PFSK-1 (cell line): ENCODE results near the gene CCDC85C.

Source experiments
- FOXP2 ChIP-seq: optimal IDR thresholded peaks from 2 replicates; pipeline ENCODE3; 2011; ENCODE audit warnings: borderline replicate concordance, control low read depth, inconsistent platforms; ENCODE audit not compliant: insufficient read depth; ENCODE audit errors: extremely low read length, extremely low read depth
- POLR2AphosphoS5 ChIP-seq: IDR thresholded peaks from 2 replicates; pipeline ENCODE4 v1.6.1; 2012; ENCODE audit warnings: low read depth, mild to moderate bottlenecking, control low read depth, low read length, moderate library complexity
- REST ChIP-seq, 2 experiments: IDR thresholded peaks; 2 replicates each; pipeline versions ENCODE4 v1.6.1 to v1.8.0; 2011 to 2012; ENCODE audit warnings: low read depth in 2 of 2, low read length in 2 of 2, control low read depth in 1 of 2, inconsistent platforms in 1 of 2, mild to moderate bottlenecking in 1 of 2, moderate library complexity in 1 of 2; ENCODE audit not compliant: insufficient read depth in 1 of 2
- SIN3A ChIP-seq: IDR thresholded peaks from 2 replicates; pipeline ENCODE4 v1.6.1; 2012; ENCODE audit warnings: mild to moderate bottlenecking, low read length, moderate library complexity, borderline replicate concordance; ENCODE audit not compliant: insufficient read depth
- TAF1 ChIP-seq: IDR thresholded peaks from 2 replicates; pipeline ENCODE4 v1.6.1; 2012; ENCODE audit warnings: low read length, control low read depth, borderline replicate concordance; ENCODE audit not compliant: insufficient read depth

Gene CCDC85C

GRCh38 chr14:99624971-99625370 is 21.0 kb upstream of the CCDC85C start:
- TF ChIP-seq REST (IDR thresholded peaks at IDR 0.05; ENCODE audit: insufficient read depth in 1 of 2, low read depth in 2 of 2, low read length in 2 of 2) (no peak), SIN3A (no peak), POLR2AphosphoS5 (no peak), FOXP2 (no peak), TAF1 (no peak)

- TF ChIP-seq FOXP2 (no peak), TAF1 (no peak), POLR2AphosphoS5 (no peak), REST (IDR thresholded peaks at IDR 0.05; ENCODE audit: insufficient read depth in 1 of 2, low read depth in 2 of 2, low read length in 2 of 2) (no peak), SIN3A (no peak)
Measured at GRCh38 chr14:99624024-99624423, 20.0 kb upstream of the CCDC85C start.

GRCh38 chr14:99621948-99622347 is 17.9 kb upstream of the CCDC85C start:
- TF ChIP-seq SIN3A, result no peak
- no peak for TF ChIP-seq TAF1
- TF ChIP-seq FOXP2, result no peak
- TF ChIP-seq POLR2AphosphoS5, result no peak
- TF ChIP-seq REST (IDR thresholded peaks at IDR 0.05; ENCODE audit: insufficient read depth in 1 of 2, low read depth in 2 of 2, low read length in 2 of 2), result no peak

- TF ChIP-seq REST (IDR thresholded peaks at IDR 0.05; ENCODE audit: insufficient read depth in 1 of 2, low read depth in 2 of 2, low read length in 2 of 2), result no peak
- TF ChIP-seq TAF1, result no peak
- TF ChIP-seq FOXP2, result no peak
- no peak for TF ChIP-seq SIN3A
- TF ChIP-seq POLR2AphosphoS5, result no peak
Measured at GRCh38 chr14:99619835-99620834, 16.1 kb upstream of the CCDC85C start.
